A673 (cell line): ENCODE results near the gene ZNF771.

Source experiments
- EZH2 ChIP-seq: fragments of 200-600 bp; sonication (generic); IDR thresholded peaks from 2 replicates; pipeline ENCODE4 v1.6.1; 2017; ENCODE audit warnings: borderline replicate concordance, low read depth, mild to moderate bottlenecking, mixed read lengths, antibody characterized with exemption, low read length; ENCODE audit not compliant: poor library complexity, severe bottlenecking
- TF ChIP-seq, protein P1 (sequence below): fragments of 300-800, 200-600 bp; sonication (generic); conservative IDR thresholded peaks from 2 replicates; pipeline ENCODE4 v1.5.1; 2017; ENCODE audit warnings: low read depth, mild to moderate bottlenecking, antibody characterized with exemption, low read length, moderate library complexity, mixed read lengths

DNA sequence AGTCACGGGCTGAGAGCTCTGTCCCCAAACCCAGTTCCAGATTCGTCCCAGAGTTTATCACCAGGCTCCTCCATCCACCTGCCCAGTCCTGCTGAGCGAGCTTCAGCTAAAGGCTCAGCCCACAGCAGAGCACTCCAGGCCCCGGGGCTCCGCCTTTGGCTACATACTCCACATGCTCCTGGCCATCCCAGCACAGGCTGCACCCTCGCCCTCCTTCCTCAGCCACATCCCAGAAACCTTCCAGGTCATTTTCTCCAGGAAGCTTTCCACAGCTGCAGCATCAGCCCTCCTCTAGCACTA lies 47.6 kb upstream of the ZNF771 start:
- TF ChIP-seq, protein P1, sequence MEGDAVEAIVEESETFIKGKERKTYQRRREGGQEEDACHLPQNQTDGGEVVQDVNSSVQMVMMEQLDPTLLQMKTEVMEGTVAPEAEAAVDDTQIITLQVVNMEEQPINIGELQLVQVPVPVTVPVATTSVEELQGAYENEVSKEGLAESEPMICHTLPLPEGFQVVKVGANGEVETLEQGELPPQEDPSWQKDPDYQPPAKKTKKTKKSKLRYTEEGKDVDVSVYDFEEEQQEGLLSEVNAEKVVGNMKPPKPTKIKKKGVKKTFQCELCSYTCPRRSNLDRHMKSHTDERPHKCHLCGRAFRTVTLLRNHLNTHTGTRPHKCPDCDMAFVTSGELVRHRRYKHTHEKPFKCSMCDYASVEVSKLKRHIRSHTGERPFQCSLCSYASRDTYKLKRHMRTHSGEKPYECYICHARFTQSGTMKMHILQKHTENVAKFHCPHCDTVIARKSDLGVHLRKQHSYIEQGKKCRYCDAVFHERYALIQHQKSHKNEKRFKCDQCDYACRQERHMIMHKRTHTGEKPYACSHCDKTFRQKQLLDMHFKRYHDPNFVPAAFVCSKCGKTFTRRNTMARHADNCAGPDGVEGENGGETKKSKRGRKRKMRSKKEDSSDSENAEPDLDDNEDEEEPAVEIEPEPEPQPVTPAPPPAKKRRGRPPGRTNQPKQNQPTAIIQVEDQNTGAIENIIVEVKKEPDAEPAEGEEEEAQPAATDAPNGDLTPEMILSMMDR, result no peak
- no peak for TF ChIP-seq EZH2
